ENCODE data around the gene RHNO1. TPM values are rescaled to one million over a fixed set of nuclear protein-coding genes. Genes with fewer than 3 reads are reported as not detected.

The RHNO1 gene
- total and polyA plus RNA-seq, 2 of the 8 experiments (the other 6 are each of a cell fraction or from before 2014, with no cell fraction given), result 55.8 to 56.9 TPM

GRCh38 chr12:2835691-2836403 lies 41.2 kb upstream of the RHNO1 start:
- no peak overlapping the region for H3K9ac ChIP-seq (replicated peaks in 1 of 4; ENCODE audit: extremely low read depth in 1 of 4, low read depth in 3 of 4, low read length in 3 of 4)
- peaks cover 0 to 14% (median 9%) of the 10 kb centered on the region in 4 experiments; a peak in 6 of 7 replicates for H3K4me1 ChIP-seq (replicated peaks in 1 of 4; ENCODE audit: control insufficient read depth in 3 of 4, insufficient read depth in 4 of 4, low read length in 3 of 4)
- TF ChIP-seq CREB1 (IDR thresholded peaks at IDR 0.05), result no peak
- TF ChIP-seq SP4 (IDR thresholded peaks at IDR 0.05; ENCODE audit: low read length), result no peak
- TF ChIP-seq BACH1 (IDR thresholded peaks at IDR 0.05; ENCODE audit: low read length), result no peak
- TF ChIP-seq CTBP2 (IDR thresholded peaks at IDR 0.05; ENCODE audit: borderline replicate concordance, insufficient read depth, insufficient read length, low read length), result no peak
- no peak for TF ChIP-seq MAFK (IDR thresholded peaks at IDR 0.05; ENCODE audit: low read depth, low read length)
- TF ChIP-seq SAP30 (IDR thresholded peaks at IDR 0.05; ENCODE audit: insufficient read depth, insufficient replicate concordance, low read length), result no peak
- TF ChIP-seq JUN (IDR thresholded peaks at IDR 0.05; ENCODE audit: low read depth, low read length), result no peak
- no peak for TF ChIP-seq BCL11A (IDR thresholded peaks at IDR 0.05; ENCODE audit: low read depth in 2 of 2, low read length in 2 of 2)
- TF ChIP-seq USF2 (IDR thresholded peaks at IDR 0.05; ENCODE audit: low read length), result no peak
- no peak for TF ChIP-seq RFX5 (IDR thresholded peaks at IDR 0.05; ENCODE audit: borderline replicate concordance, low read depth, low read length)
- TF ChIP-seq CBX5 (IDR thresholded peaks at IDR 0.05; ENCODE audit: low read depth, low read length), result no peak
- TF ChIP-seq SP2 (IDR thresholded peaks at IDR 0.05; ENCODE audit: low read length), result no peak

More at GRCh38 chr12:2835691-2836403, 41.2 kb upstream of the RHNO1 start:
- Histone ChIP-seq H3K27me3 (replicated peaks in 1 of 4; ENCODE audit: control insufficient read depth in 3 of 4, extremely low read depth in 1 of 4, insufficient read depth in 3 of 4, low read length in 3 of 4) (no peaks in the 10 kb centered on the region; a peak in 1 of 7 replicates), H3K79me1 (ENCODE audit: low read depth, low read length) (no peaks in the 10 kb centered on the region), H2BK20ac (ENCODE audit: low read length) (no peak overlapping the region), H3K56ac (replicated peaks; ENCODE audit: insufficient read length, low read depth, low read length) (no peak overlapping the region), H3K27ac (ENCODE audit: low read depth, low read length) (no peak overlapping the region), H4K8ac (ENCODE audit: extremely low read depth, insufficient read depth, low read length) (no peak overlapping the region), H3K18ac (ENCODE audit: extremely low read depth, low read length) (no peak overlapping the region), H4K5ac (ENCODE audit: insufficient read length, low read depth, low read length) (no peak overlapping the region), H2BK12ac (ENCODE audit: low read depth, low read length) (no peak overlapping the region), H3K4ac (replicated peaks; ENCODE audit: insufficient read length, low read depth, low read length) (no peak overlapping the region), H3K36me3 (ENCODE audit: control insufficient read depth in 2 of 4, insufficient read depth in 4 of 4, low read length in 3 of 4) (no peaks in the 10 kb centered on the region; a peak in 1 of 8 replicates), H3K4me3 (ENCODE audit: extremely low read depth in 1 of 4, insufficient read depth in 2 of 4, low read depth in 3 of 4, low read length in 4 of 4) (no peak overlapping the region), H2AFZ (ENCODE audit: low read length) (no peak overlapping the region), H3K79me2 (ENCODE audit: control insufficient read depth in 1 of 2, insufficient read depth in 2 of 2, low read length in 2 of 2) (no peaks in the 10 kb centered on the region), H2BK15ac (ENCODE audit: low read length) (no peak overlapping the region), H2BK5ac (ENCODE audit: low read depth, low read length) (no peak overlapping the region), H3K23ac (ENCODE audit: insufficient read length) (no peak overlapping the region), H3K4me2 (ENCODE audit: insufficient read depth in 1 of 2, low read depth in 2 of 2, low read length in 2 of 2) (no peak overlapping the region), H2BK120ac (replicated peaks; ENCODE audit: low read depth, low read length) (no peak overlapping the region), H3K9me3 (ENCODE audit: insufficient read depth in 2 of 2, low read depth in 1 of 2, low read length in 1 of 2) (no peaks in the 10 kb centered on the region), H4K20me1 (replicated peaks in 1 of 2; ENCODE audit: control insufficient read depth in 1 of 2, insufficient read depth in 2 of 2, low read length in 2 of 2) (peaks cover 0 to under 1% of the 10 kb centered on the region in 2 experiments), H2AK5ac (ENCODE audit: low read depth, low read length) (no peak overlapping the region), H4K91ac (replicated peaks; ENCODE audit: insufficient read length, low read length) (no peak overlapping the region), H3K23me2 (ENCODE audit: low read depth, low read length) (no peaks in the 10 kb centered on the region; the same call in 1 of the 2 replicates), H3K14ac (ENCODE audit: insufficient read length) (no peak overlapping the region)
- FAIRE-seq (no peak), DNase-seq (ENCODE audit: low read depth in 1 of 2, low spot score in 2 of 2) (no peak)
- 81% methylated on average over 4 of the region's 4 CpGs; no CpG with 5 or more reads in 1 of the 2 experiments for WGBS, 2 experiments (ENCODE audit: extremely low coverage in 1 of 2, insufficient coverage in 1 of 2, insufficient read length in 1 of 2, insufficient replicate concordance in 2 of 2, low coverage in 1 of 2, low lambda C conversion rate in 2 of 2, missing lambda C conversion rate in 1 of 2)
- ChIA-PET CTCF (ENCODE audit: partially characterized antibody) (interaction anchor here (1.2 to 6.9 kb wide), 5 partner anchors 9 to 199 kb away, joined by 3 to 52 read pairs (median 3); no protein-coding TSS in a partner anchor), POLR2A (ENCODE audit: partially characterized antibody) (interaction anchor here (0.9 to 6.3 kb wide), 4 partner anchors 10 to 23 kb away, joined by 4 to 58 read pairs (median 5); partner anchors contain the start of gene ITFG2)
